Activated naive CD4-positive, alpha-beta T cell treated with anti-CD3 and anti-CD28 coated beads for 36 hours (primary cell): ENCODE results near the gene NRL. TPM values are rescaled to one million over a fixed set of nuclear protein-coding genes. Genes with fewer than 3 reads are reported as not detected.

ENCODE experiments used
- CTCF ChIA-PET: fragments of 350-600 bp; sonication (Branson Sonifier 250); formaldehyde crosslinking; loops from one replicate; lab custom pipeline; 2021; ENCODE audit warnings: antibody characterized with exemption; lab: Charles Lee
- DNase-seq: peaks from one replicate; pipeline ENCODE4 v3.0.0-alpha.2; 2020
- H3K27ac Mint-ChIP-seq: one replicate; pipeline ENCODE4 v1.8.0; 2021; ENCODE audit warnings: mild to moderate bottlenecking, mixed read lengths
- H3K27me3 Mint-ChIP-seq: one replicate; pipeline ENCODE4 v1.8.0; 2021; ENCODE audit warnings: low read depth, mixed read lengths
- H3K36me3 Mint-ChIP-seq: one replicate; pipeline ENCODE4 v1.8.0; 2021; ENCODE audit warnings: low read depth, mixed read lengths
- H3K4me1 Mint-ChIP-seq: one replicate; pipeline ENCODE4 v1.8.0; 2021; ENCODE audit warnings: low read depth, mixed read lengths
- H3K4me3 Mint-ChIP-seq: one replicate; pipeline ENCODE4 v1.8.0; 2021; ENCODE audit warnings: mild to moderate bottlenecking, moderate library complexity, mixed read lengths
- H3K9me3 Mint-ChIP-seq: one replicate; pipeline ENCODE4 v1.8.0; 2021; ENCODE audit warnings: mixed read lengths
- intact Hi-C: fragments of 100-400 bp; cut with micrococcal nuclease; formaldehyde crosslinking; loops from one replicate; pipeline ENCODE4 v1.15.1; 2023
- total RNA-seq, 2 experiments: library from RNA; stranded (reverse); gene quantifications; one replicate each; pipeline ENCODE4 v1.2.3, GENCODE V29; 2021

NRL gene
- total RNA-seq, 2 experiments from 2014 or later = 1.7 to 1.9 TPM

DNA sequence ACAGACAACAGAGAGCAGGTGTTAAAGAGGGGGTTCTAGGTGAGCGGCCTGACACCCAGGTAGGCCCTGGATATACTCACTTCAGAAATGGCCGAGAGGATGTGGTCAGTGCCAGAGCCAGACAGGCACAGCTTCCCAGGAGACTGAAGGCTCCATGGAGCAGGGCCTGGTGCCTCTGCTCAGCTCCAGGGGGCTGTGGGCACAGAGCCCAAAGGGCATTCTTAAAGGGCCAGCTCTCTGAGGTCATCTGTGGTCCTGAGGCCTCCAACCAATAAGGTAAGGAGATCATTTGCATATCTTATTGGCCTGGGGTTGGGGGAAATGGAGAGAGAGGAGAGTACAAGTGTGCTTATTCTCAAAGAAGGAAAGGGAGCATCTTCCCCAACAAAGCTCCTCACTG is 30.3 kb downstream of the NRL start:
- H3K9me3 Mint-ChIP-seq = no peaks in the 10 kb centered on the region
- CTCF ChIA-PET = interaction anchor here (0.5 to 2.7 kb wide), 6 partner anchors 9 to 1777 kb away, joined by 3 to 18 read pairs (median 4); no protein-coding TSS in a partner anchor
- intact Hi-C loops = no loop called here
- H3K36me3 Mint-ChIP-seq = no peaks in the 10 kb centered on the region
- H3K27me3 Mint-ChIP-seq = no peaks in the 10 kb centered on the region
- peaks cover 15% of the 10 kb centered on the region for H3K4me1 Mint-ChIP-seq
- H3K27ac Mint-ChIP-seq = no peak overlapping the region
- H3K4me3 Mint-ChIP-seq = no peak overlapping the region
- no peak for DNase-seq

DNA sequence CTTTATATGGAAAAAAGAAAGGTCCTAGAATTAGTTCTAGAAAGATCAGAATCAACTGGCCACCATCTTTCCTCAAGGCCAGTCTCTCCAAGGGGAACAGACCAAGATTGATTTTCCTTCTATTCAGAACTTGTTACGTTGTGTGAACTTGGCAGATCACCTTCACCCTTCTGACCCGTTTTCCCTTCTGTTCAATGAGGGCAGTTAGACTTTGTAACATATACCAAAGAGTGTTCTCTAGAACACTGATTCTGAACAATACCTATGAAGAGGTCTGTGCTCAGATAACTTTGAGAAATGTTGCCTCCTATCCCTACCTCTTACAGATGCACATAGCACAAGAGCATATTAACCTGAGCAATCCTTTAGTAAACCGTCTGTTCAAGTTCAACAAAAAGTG is 31.3 kb downstream of the NRL start:
- H3K27me3 Mint-ChIP-seq = no peaks in the 10 kb centered on the region
- CTCF ChIA-PET = interaction anchor here (1.0 to 5.1 kb wide), 2 partner anchors 10 to 25 kb away, joined by 4 to 76 read pairs; partner anchors contain the start of gene PCK2
- no peak for DNase-seq
- H3K9me3 Mint-ChIP-seq = no peaks in the 10 kb centered on the region
- H3K27ac Mint-ChIP-seq = no peak overlapping the region
- intact Hi-C loops = no loop called here
- no peak overlapping the region for H3K4me3 Mint-ChIP-seq
- H3K4me1 Mint-ChIP-seq = peaks cover 15% of the 10 kb centered on the region
- no peaks in the 10 kb centered on the region for H3K36me3 Mint-ChIP-seq

DNA sequence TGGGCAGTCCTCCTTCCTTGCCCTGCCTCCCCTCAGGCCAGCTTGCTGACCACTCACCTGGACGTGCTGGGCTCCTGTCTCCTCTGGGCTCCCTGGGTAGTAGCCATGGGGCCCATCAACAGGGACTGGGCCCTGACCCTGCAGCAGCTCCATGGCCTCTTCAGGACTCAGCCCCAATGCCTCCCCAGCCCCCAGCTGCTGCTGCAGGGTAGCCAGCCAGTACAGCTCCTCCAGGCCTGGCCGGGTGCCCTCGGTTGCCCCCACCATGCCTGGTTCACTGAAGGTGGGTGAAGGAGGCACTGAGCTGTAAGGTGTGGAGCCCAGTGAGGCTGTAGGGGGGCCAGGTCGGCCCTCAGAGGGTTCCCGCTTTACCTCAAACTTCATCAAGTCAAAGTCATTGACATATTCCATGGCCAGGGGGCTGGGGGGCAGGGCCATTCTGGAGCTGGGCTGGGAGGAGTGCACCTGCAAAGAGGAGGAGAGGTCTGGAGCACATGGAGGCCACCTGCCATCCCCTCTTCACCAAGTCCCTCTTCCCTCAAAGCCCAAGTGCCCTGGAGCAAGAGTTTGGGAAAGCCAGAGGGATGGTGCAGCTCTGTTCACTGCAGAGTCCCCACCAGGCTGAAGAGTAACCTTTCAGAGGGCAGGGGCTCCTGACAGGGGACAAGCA is 32.2 kb downstream of the NRL start:
- Mint-ChIP-seq H3K4me3 (peak overlapping the region; percentile 71), H3K27ac (no peak overlapping the region), H3K9me3 (no peaks in the 10 kb centered on the region), H3K36me3 (no peaks in the 10 kb centered on the region), H3K4me1 (peaks cover 15% of the 10 kb centered on the region), H3K27me3 (no peaks in the 10 kb centered on the region)
- intact Hi-C loops = no loop called here
- CTCF ChIA-PET = interaction anchor here (1.3 to 5.1 kb wide), 4 partner anchors 11 to 27 kb away, joined by 3 to 76 read pairs (median 57); partner anchors contain the start of gene PCK2
- DNase-seq = no peak

DNA sequence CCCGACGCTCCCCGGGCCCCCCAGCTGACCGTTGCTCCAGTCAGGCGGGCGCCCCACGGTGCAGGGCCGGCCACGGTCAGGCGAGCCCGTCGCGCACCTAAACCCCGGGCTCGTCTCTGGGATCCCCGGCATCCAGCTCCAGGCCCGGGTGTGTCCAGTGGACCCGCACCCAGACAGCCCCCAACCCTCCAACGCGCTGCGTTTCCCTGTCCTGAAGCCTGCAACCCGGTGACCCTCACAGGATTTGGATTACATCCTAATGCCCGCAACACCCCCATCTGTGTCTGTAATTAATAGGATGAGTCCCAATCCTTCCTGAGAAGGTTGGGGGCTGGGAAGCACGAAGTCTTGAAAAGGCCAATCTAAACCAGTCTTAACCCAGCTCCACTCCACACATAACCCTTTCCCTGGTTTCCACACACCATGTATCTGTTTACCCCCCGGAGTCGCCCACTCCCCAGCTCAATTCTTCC is 33.0 kb downstream of the NRL start:
- peak overlapping the region; percentile 71 for H3K4me3 Mint-ChIP-seq
- H3K4me1 Mint-ChIP-seq = peaks cover 15% of the 10 kb centered on the region
- CTCF ChIA-PET = interaction anchor here (0.6 to 5.1 kb wide), 8 partner anchors 12 to 522 kb away, joined by 3 to 76 read pairs (median 8); partner anchors contain the start of genes CARMIL3 and PCK2
- DNase-seq = no peak
- no peaks in the 10 kb centered on the region for H3K9me3 Mint-ChIP-seq
- intact Hi-C loops = loop anchor here (1.0 kb wide), 1 partner anchor 33 kb away; the partner anchor contains the start of genes DCAF11 and NRL
- H3K36me3 Mint-ChIP-seq = no peaks in the 10 kb centered on the region
- H3K27ac Mint-ChIP-seq = no peak overlapping the region
- H3K27me3 Mint-ChIP-seq = no peaks in the 10 kb centered on the region

DNA sequence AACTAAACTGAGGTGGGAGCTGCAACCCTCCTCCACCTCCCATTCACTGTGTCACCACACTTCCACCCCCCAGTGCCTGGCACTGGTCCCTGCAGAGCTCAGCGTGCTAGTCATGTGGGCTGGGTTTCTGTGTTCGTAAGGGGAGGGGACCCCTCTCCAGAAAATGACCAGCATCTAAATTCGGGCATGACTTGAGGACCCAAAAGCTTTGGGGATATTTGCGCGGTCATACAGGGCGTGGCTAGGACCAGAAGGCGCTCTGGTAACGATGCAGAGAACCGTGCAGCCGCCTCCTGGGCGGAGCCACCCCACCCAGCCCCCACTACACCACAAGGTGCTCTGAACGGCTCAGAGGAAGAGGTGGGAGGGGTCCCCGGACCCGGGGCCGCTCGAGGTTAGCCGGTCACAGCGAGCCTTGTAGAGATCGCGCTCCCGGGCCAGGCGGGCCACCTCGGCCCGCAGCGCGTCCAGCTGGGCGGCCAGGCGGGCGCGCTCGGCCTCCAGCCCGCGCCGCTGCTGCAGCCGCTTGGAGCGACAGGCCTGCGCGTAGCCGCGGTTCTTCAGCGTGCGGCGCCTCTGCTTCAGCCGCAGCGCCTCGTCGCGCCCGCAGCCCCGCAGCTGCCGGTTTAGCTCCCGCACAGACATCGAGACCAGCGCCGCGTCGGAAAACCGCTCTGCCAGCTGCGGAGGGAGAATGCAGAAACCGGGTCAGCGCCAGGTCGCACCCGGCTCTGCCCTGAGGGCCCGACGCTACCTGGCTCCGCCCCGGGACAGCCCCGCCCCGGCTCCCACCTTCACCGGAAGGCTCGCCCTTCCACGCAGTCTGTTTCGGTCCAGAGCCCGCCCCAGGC is 33.6 kb downstream of the NRL start:
- peak; percentile 74 for DNase-seq
- Mint-ChIP-seq H3K4me3 (peak overlapping the region; percentile 74), H3K9me3 (no peaks in the 10 kb centered on the region), H3K36me3 (no peaks in the 10 kb centered on the region), H3K27me3 (no peaks in the 10 kb centered on the region), H3K27ac (no peak overlapping the region), H3K4me1 (peaks cover 15% of the 10 kb centered on the region)
- CTCF ChIA-PET = interaction anchor here (0.6 to 5.1 kb wide), 12 partner anchors 12 to 521 kb away, joined by 3 to 76 read pairs (median 6); partner anchors contain the start of genes CARMIL3, CIDEB and PCK2
- intact Hi-C loops = loop anchor here (1.0 kb wide), 1 partner anchor 33 kb away; the partner anchor contains the start of genes DCAF11 and NRL

DNA sequence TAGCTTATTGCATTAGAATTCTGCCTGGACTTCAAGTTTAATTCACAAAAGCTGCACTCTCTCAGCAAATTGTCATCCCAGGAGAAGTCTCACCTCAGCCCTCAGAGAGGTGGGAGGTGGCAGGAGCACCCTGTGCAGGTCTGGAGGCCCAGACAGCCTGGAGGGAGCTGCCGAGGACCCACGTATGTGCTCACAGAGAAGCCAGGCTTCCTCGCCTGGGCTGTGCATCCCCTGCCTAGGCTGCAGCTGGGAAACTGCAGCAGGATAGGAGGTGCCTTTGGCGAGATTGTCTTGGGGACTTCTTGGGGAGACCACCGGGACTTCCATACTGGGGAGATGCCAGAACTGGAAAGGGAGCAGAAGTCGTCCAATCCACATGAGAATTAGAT is 34.6 kb downstream of the NRL start:
- Mint-ChIP-seq H3K4me3 (peak overlapping the region; percentile 74), H3K27me3 (no peaks in the 10 kb centered on the region), H3K9me3 (no peaks in the 10 kb centered on the region), H3K4me1 (peaks cover 15% of the 10 kb centered on the region), H3K27ac (no peak overlapping the region), H3K36me3 (no peaks in the 10 kb centered on the region)
- DNase-seq = no peak
- intact Hi-C loops = no loop called here
- CTCF ChIA-PET = interaction anchor here (0.6 to 5.1 kb wide), 9 partner anchors 13 to 520 kb away, joined by 3 to 76 read pairs (median 7); partner anchors contain the start of genes CARMIL3, CIDEB and PCK2

DNA sequence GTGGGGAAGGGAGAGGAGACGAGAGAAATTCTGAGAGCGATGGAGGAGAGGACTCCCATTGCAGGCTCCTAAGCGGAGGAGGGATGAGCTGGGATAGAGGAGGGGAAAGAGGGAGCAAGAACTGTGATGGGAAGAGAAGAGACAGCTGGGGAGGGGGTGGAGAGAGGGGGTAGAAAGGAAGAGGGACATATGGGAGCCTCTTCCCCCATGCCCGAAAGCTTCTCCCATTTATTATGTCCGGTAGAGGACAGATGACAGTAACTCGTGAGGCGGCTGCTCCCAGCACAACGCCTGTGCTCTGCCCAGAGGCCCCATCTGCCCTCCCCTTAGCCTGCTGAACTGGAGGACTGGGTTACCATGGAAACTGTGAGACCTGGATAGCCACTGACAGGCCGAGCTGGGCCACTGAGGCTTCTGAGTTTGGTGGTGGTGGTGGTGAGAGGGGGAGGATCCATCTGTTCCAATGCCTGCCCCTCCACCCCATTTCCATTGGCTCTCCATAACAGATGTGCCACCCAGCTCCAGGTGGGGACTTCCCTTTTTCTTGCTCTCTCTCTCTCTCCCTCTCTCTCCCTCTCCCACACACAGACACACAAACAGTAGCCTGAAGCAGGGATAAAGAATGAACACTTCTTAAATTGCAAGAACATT is 35.1 kb downstream of the NRL start:
- H3K27ac Mint-ChIP-seq = no peak overlapping the region
- no peak overlapping the region for H3K4me3 Mint-ChIP-seq
- H3K9me3 Mint-ChIP-seq = no peaks in the 10 kb centered on the region
- H3K27me3 Mint-ChIP-seq = no peaks in the 10 kb centered on the region
- H3K4me1 Mint-ChIP-seq = peaks cover 15% of the 10 kb centered on the region
- intact Hi-C loops = no loop called here
- no peak for DNase-seq
- H3K36me3 Mint-ChIP-seq = no peaks in the 10 kb centered on the region
- CTCF ChIA-PET = interaction anchor here (0.6 to 5.1 kb wide), 8 partner anchors 14 to 229 kb away, joined by 4 to 76 read pairs (median 9); partner anchors contain the start of genes CARMIL3, CIDEB and PCK2

DNA sequence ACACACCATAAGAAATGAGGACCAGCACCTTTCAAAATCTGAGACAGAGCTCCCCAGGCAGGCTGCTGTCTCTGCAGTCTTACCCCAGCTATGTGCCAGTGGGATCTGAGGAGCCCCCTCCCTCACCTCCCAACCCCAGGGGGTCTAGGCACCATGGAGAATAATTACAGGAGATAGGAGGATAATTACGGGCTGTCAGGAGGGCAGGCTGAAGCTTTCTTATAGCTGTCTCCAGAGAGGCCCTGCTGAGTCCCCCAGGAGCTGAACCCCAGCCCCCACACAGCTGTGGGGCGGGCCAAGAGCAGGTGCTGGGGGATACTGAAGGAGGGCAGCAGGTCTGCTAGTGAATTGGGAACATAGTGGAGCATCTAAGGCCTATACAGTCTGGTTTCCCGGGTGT is 36.6 kb downstream of the NRL start:
- Mint-ChIP-seq H3K27me3 (no peaks in the 10 kb centered on the region), H3K4me1 (peaks cover 15% of the 10 kb centered on the region), H3K4me3 (no peak overlapping the region), H3K9me3 (no peaks in the 10 kb centered on the region), H3K36me3 (no peaks in the 10 kb centered on the region), H3K27ac (no peak overlapping the region)
- DNase-seq = no peak
- intact Hi-C loops = no loop called here
- CTCF ChIA-PET = interaction anchor here (0.7 kb wide), 1 partner anchor 20 kb away, joined by 3 read pairs; no protein-coding TSS in a partner anchor

DNA sequence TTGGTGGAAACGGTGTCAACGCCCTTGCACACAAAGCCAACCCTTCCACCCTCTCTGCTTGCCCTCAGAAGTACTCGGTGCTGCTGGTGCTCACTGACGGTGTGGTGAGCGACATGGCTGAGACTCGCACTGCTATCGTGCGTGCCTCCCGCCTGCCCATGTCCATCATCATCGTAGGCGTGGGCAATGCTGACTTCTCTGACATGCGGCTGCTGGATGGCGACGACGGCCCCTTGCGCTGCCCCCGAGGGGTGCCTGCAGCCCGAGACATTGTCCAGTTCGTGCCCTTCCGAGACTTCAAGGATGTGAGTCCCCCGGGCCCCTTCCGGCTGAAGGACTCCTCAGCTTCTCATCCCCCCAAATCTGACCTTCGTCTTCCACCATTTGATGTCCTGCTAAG is 37.7 kb downstream of the NRL start:
- H3K4me1 Mint-ChIP-seq = peaks cover 14% of the 10 kb centered on the region
- no peak overlapping the region for H3K4me3 Mint-ChIP-seq
- H3K27ac Mint-ChIP-seq = no peak overlapping the region
- CTCF ChIA-PET = interaction anchor here (1.9 kb wide), 1 partner anchor 13 kb away, joined by 10 read pairs; no protein-coding TSS in a partner anchor
- H3K9me3 Mint-ChIP-seq = no peaks in the 10 kb centered on the region
- no peak for DNase-seq
- no peaks in the 10 kb centered on the region for H3K36me3 Mint-ChIP-seq
- no peaks in the 10 kb centered on the region for H3K27me3 Mint-ChIP-seq
- intact Hi-C loops = no loop called here

DNA sequence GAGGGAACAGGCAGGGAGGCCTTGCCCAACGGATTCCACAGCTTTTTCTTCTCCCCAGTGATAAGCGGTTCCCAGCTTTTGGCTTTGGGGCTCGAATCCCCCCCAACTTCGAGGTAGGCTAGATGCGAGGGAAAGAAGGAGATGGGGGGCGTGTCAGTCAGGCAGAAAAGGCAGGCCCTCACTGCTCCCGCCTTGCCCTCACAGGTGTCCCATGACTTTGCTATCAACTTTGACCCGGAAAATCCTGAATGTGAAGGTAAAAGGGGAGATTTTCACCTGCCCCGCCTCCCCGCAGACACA is 38.5 kb downstream of the NRL start:
- Mint-ChIP-seq H3K4me1 (peaks cover 10% of the 10 kb centered on the region), H3K36me3 (no peaks in the 10 kb centered on the region), H3K4me3 (no peak overlapping the region), H3K27me3 (no peaks in the 10 kb centered on the region), H3K27ac (no peak overlapping the region), H3K9me3 (no peaks in the 10 kb centered on the region)
- intact Hi-C loops = no loop called here
- no peak for DNase-seq
- CTCF ChIA-PET = interaction anchor here (0.9 to 1.9 kb wide), 2 partner anchors 14 to 18 kb away, joined by 4 to 10 read pairs; no protein-coding TSS in a partner anchor

DNA sequence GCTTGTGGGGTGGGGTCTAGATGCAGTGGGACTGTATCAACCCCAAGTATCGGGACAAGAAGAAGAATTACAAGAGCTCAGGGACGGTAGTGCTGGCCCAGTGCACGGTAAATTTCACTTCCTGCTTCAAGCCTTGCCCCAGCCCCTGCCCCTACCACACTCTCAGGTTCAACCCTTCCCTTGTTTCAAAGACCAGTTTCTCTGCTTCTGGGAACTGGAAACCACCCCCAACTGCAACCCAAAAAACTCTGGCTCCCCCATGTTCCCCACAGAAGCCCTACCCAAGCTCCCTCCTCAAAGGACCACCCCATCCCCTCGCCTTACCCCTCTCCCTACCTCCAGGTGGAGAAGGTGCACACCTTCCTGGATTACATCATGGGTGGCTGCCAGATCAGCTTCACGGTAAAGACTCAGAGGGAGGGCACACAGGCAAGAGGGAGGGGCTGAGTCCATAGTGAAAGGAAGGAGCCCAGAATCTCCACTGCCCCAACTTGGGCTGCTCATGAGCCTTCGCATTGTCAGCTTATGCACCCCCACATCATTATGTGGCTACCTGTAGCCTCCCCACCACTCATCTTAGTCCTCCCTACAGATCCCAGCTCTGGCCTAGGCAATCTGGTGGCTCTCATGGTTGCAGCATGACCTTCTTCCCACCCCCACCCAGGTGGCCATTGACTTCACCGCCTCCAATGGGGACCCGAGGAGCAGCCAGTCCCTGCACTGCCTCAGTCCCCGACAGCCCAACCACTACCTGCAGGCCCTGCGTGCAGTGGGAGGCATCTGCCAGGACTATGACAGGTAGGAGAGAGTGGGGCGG is 39.1 kb downstream of the NRL start:
- Mint-ChIP-seq H3K4me1 (peaks cover 12% of the 10 kb centered on the region), H3K9me3 (no peaks in the 10 kb centered on the region), H3K36me3 (no peaks in the 10 kb centered on the region), H3K4me3 (no peak overlapping the region), H3K27ac (no peak overlapping the region), H3K27me3 (no peaks in the 10 kb centered on the region)
- no peak for DNase-seq
- intact Hi-C loops = no loop called here
- CTCF ChIA-PET = interaction anchor here (0.9 to 1.9 kb wide), 3 partner anchors 14 to 17 kb away, joined by 4 to 10 read pairs (median 4); no protein-coding TSS in a partner anchor
